ENCODE data around the gene KLK7. TPM values are rescaled to one million over a fixed set of nuclear protein-coding genes. Genes with fewer than 3 reads are reported as not detected.

The KLK7 gene
- polyA plus RNA-seq, 1 experiment = not detected

- Histone ChIP-seq H3K9me3 (ENCODE audit: control insufficient read depth, insufficient read depth, low read length) (peaks cover 4% of the 10 kb centered on the region; the same call in 1 of the 2 replicates), H3K4me3 (ENCODE audit: low read depth, low read length) (no peak overlapping the region), H3K27me3 (ENCODE audit: control insufficient read depth, insufficient read depth, low read length) (peaks cover 11% of the 10 kb centered on the region), H3K27ac (ENCODE audit: low read depth, low read length) (no peak overlapping the region)
- ChIA-PET CTCF (no interaction called here), POLR2A (interaction anchor here (0.6 kb wide), 1 partner anchor 26 kb away, joined by 4 read pairs; no protein-coding TSS in a partner anchor)
- no peak for DNase-seq (ENCODE audit: low read depth, low spot score)
- TF ChIP-seq CTCF (IDR thresholded peaks at IDR 0.05; ENCODE audit: low read depth, low read length) = no peak
Observed at GRCh38 chr19:51012661-51013190, 29.0 kb upstream of the KLK7 start.

DNA sequence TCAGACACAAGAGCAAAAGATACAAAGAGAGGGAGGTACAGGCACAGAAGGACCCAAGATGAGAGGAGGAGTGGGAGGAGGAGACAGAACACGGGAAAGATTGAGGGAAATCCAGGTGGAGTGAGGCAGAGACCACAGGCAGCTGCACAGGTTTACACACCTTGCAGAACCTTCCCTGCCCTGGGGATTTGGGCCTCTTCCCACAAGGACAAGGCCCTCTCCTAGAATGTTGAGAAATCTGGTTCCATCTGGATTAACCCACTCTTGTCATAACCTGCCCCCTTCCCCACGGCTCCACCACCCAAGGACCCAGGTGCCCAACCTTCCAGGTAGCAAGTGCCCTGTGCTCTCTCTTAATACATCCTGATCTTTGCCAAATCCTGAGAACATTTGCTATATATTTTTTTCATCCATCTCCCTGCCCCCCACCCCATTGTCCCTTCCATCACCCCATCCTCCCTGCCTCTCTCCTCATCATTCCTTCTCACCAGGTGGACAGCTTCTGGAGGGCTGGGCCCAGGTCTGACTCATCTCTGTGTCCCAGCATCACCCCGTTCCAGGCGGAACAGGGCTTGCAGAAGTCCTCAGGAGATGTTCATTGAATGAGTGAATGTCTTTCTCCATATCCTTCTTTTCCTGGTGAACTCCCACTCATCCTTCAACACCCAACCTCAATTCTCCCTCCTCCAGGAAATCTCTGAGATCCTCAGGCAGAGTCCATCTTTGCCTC, 26.5 kb upstream of the KLK7 start:
- POLR2A ChIA-PET = no interaction called here
- Histone ChIP-seq H3K9me3 (ENCODE audit: control insufficient read depth, insufficient read depth, low read length) (no peaks in the 10 kb centered on the region; the same call in 1 of the 2 replicates), H3K27ac (ENCODE audit: low read depth, low read length) (no peak overlapping the region), H3K4me3 (ENCODE audit: low read depth, low read length) (no peak overlapping the region), H3K27me3 (ENCODE audit: control insufficient read depth, insufficient read depth, low read length) (no peaks in the 10 kb centered on the region)
- TF ChIP-seq CTCF (IDR thresholded peaks at IDR 0.05; ENCODE audit: low read depth, low read length) = no peak
- DNase-seq (ENCODE audit: low read depth, low spot score) = no peak
- CTCF ChIA-PET = interaction anchor here (1.6 kb wide), 1 partner anchor 11 kb away, joined by 6 read pairs; no protein-coding TSS in a partner anchor

- Histone ChIP-seq H3K27ac (ENCODE audit: low read depth, low read length) (no peak overlapping the region), H3K27me3 (ENCODE audit: control insufficient read depth, insufficient read depth, low read length) (no peaks in the 10 kb centered on the region), H3K4me3 (ENCODE audit: low read depth, low read length) (no peak overlapping the region), H3K9me3 (ENCODE audit: control insufficient read depth, insufficient read depth, low read length) (no peaks in the 10 kb centered on the region; the same call in 1 of the 2 replicates)
- ChIA-PET CTCF (no interaction called here), POLR2A (no interaction called here)
- TF ChIP-seq CTCF (IDR thresholded peaks at IDR 0.05; ENCODE audit: low read depth, low read length) = no peak
- DNase-seq (ENCODE audit: low read depth, low spot score) = no peak
Observed at GRCh38 chr19:51009061-51009891, 25.6 kb upstream of the KLK7 start.

DNA sequence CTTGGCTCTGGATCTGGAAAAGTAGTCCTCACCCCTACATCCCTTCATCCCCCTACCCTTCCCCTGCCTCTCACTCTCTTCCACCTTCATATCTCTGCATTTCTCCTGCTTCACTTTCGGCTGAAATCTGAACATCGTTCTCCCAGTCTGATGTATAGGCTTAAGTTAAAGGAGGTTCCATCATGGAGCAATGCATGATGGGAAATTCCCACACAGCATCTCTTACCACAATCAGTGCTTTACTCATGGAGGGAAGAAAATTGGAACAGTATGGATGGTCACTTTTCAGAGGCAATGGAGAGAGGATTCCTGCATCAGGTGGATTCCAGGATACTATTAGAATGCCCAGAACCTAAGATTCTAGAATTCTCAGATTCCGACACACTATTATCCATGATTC, 23.8 kb upstream of the KLK7 start:
- TF ChIP-seq CTCF (IDR thresholded peaks at IDR 0.05; ENCODE audit: low read depth, low read length) = no peak
- H3K4me3 ChIP-seq (ENCODE audit: low read depth, low read length) = no peak overlapping the region
- H3K9me3 ChIP-seq (ENCODE audit: control insufficient read depth, insufficient read depth, low read length) = peaks cover 6% of the 10 kb centered on the region
- no peak overlapping the region for H3K27ac ChIP-seq (ENCODE audit: low read depth, low read length)
- ChIA-PET CTCF (interaction anchor here (1.2 kb wide), 1 partner anchor 10 kb away, joined by 4 read pairs; no protein-coding TSS in a partner anchor), POLR2A (no interaction called here)
- H3K27me3 ChIP-seq (ENCODE audit: control insufficient read depth, insufficient read depth, low read length) = no peaks in the 10 kb centered on the region
- no peak for DNase-seq (ENCODE audit: low read depth, low spot score)

All from AG04450 (cell line).